GM19467 (cell line): ENCODE results near the gene TP53INP2.
"Not testable (repeated sequence)": the region's sequence is repeated elsewhere in the genome, so short reads cannot be mapped to it uniquely, and the experiment has no call there.

Experiments used
- ATAC-seq: cut with Tn5 transposase; IDR thresholded peaks from one replicate; pipeline ENCODE4 v1.9.1; 2021; ENCODE audit warnings: mild to moderate bottlenecking, moderate library complexity; ENCODE audit not compliant: unreplicated experiment

The TP53INP2 gene

GRCh38 chr20:34705397-34706301 is 1.5 kb downstream of the TP53INP2 start:
- no peak for ATAC-seq

DNA sequence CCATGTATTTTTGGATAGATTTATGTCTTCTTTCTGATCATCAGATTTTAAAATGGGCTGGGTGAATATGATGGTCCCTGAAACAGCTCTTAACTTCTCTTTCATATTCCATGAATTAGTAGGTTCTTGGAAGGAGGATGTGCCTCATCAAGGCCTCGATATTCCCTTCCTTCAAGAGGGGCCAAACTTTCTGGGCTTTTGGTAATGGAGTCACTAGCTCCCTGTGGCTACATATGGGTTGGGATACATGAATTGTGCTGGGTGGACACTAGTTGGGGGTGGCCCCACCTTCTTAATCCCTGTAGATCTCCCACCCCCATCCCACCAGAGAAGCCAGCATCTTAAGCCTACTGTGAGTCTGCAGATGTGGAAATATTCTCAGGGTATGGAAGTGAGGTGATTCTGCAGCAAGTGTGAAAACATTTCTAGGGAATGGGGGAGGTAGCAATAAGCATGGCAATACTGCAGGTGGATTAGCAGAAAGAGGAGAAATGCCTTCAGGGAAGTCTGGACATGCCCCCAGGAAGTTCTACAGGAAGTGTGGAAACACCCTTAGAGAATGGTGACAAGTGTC is 2.2 kb downstream of the TP53INP2 start:
- ATAC-seq, result no peak

DNA sequence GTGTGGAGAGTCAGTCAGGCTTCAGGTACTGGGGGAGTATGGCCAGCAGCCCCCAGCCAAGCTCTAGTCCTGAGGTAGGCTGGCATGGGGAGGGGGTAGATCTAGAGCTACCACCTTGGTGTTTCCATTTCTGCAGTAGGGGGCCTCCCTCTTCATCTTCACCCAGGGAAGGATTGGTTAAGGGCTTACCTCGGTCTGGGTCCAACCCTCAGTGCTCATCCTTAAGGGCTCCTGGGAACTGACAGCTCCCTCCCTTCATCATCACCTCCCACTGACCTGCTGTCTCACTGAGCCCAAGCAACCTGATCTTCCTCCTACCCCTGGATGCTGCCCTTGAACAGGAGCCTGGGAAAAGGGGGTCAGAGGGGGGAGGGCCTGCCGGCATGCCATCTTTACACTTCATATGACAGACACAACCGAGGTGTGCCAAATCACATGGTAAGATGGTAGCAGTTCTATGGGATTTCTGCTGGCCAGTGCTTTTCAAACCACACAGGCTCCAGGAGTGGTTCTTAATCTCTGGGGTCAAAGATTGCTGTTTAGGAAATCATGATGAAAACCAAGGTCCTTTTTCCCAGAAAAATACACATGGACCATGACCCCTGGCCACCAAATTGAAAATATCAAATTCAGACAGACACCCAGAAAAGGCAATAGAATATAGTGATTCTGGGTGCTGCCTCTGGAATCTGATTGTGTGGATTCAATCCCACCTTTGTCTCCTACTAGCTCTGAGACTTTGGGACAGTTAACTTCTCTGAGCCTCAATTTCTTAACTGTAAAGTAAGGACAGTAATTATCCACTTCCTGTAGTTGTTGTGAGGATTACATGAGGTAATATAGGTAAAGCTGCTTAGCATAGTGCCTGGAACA is 3.0 kb downstream of the TP53INP2 start:
- no peak for ATAC-seq

DNA sequence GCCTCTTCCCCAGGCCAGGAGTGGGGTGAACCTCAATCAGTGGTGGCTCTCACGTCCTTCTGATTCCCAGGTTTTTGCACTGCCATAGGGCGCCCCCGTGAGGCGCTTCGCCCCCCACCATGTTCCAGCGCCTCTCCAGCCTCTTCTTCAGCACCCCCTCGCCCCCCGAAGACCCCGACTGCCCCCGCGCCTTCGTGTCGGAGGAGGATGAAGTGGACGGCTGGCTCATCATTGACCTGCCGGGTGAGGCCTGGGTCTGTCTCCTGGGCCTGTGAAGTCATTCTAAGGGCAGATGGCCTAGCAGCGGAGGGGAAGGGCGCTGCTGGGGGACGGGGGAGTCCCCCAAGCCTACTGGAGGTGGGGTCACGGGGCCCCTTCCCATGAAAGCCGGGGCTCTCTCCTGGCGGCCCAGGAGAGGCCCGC is 4.5 kb downstream of the TP53INP2 start:
- peak; percentile 4 for ATAC-seq

- ATAC-seq, result peak; percentile 40
Measured at GRCh38 chr20:34709044-34709830, 5.1 kb downstream of the TP53INP2 start.

DNA sequence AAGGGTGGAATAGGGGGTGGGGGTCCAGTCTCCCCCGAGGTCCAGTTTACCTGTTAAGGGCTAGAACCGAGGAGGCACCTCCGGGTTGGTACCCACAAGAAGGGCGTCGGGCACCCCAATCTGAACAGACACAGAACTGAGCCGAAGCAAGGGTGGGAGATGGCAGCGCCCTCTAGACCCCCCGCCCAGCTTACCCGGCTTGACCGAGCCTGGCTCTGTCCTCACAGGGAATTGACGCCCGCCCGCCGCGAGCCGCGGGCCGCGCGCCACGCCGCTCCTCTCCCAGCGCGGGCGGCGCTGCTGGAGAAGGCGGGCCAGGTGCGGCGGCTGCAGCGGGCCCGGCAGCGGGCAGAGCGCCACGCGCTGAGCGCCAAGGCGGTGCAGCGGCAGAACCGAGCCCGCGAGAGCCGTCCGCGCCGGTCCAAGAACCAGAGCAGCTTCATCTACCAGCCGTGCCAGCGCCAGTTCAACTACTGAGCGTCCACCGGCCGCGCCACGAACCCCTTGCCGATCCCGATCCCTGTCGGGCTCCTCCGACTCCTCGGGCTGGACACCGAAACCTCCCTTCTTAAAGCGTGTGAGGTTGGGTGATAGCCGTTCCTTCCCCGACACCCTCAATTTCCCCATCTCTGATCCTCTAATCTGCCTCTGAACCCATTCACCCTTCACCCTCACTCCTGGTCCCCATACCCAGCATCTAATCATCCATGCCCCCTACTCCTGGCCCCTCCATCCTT is 5.9 kb downstream of the TP53INP2 start:
- peak; percentile 23 for ATAC-seq

DNA sequence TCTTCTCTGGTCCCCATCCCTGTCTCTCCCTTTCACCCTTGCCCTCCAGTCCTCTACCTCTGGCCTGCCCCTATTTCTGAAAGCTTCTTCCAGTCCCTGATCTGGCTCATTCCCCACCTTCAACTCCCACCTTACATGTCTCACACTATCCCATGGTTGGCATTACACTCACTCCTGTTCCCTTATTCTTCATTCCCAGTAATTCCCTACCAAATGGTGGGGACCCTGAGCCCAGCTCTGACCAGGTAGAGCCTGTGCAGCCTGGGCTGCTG is 6.4 kb downstream of the TP53INP2 start:
- no peak for ATAC-seq

- ATAC-seq, result no peak
Measured at GRCh38 chr20:34710861-34711574, 6.9 kb downstream of the TP53INP2 start.

DNA sequence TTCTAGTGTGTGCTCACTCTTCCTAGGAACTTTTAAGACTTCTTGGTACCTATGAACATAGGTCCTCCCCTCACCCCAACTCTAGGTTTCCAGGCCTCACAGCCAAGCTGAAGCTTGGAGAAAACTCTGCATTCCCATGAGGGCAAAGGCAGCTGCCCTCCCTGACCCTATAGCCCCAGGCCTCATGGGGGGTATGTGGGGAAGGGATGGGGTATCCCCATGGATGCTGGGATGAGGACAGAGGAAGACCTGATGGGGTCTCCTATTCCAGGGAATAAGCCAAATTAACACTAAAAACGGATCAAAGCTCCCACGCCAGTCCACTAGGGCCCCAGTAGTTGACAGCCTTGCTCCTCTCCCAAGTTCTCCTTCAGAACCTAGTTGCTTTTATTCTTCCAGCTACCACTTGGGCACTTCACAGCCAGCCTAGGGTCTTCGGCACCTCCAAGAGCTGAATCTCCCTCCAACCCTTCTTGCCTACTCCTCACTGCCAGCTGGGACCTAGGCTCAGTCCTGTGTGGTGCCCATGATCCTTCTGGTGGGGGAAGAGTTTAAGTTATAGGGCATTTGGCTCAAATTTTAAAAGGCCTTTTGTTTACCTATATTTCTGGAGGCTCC is 7.8 kb downstream of the TP53INP2 start:
- no peak for ATAC-seq

DNA sequence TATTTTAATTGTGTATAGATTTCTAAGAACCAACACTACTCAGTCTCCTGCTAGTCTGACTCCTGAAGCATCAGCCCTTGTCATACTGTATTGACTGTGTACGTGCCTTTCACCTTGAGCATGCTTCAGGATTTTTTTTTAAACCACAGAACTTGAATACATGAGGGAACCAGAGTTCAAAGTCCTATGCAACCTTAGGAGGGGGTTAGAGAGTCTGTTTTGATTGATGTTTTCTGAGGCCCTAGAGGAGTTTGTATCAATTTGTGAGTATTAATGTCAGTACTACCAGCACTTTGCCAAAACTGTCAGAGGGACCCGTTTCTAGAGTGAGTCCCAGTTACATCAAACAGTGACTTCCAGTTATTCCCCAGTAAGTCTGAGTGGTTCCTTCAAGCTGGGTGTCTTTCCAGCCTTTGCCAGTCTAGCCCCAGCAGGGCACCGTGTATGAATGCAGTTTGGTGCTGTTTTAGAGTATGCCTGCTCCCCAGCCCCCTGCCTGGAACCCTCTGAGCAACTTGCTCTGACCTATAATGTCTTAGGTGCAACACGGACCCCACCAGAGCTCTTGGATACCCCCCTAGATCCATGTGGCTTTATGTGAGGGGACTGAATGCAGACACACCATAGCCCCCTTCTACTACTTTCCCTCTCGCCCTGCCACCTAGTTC is 8.5 kb downstream of the TP53INP2 start:
- no peak for ATAC-seq

GRCh38 chr20:34713194-34713943 is 9.2 kb downstream of the TP53INP2 start:
- ATAC-seq, result no peak

- ATAC-seq, result not testable (repeated sequence)
Measured at GRCh38 chr20:34713944-34714515, 9.9 kb downstream of the TP53INP2 start.

- no peak for ATAC-seq
Measured at GRCh38 chr20:34715384-34715783, 11.2 kb downstream of the TP53INP2 start.

DNA sequence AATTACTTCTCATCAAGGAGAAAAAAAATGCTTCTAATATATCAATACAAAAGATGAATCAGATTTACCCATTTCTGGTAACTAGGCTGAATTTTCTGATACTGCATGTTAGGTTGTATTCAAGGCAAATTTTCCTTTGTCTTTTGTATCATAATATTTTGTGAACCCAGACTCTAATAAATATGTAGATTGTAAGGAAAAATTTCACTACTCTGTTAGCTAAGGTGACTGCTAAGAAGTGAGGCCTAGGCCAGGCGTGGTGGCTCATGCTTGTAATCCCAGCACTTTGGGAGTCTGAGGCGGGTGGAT is 12.7 kb downstream of the TP53INP2 start:
- ATAC-seq, result no peak

DNA sequence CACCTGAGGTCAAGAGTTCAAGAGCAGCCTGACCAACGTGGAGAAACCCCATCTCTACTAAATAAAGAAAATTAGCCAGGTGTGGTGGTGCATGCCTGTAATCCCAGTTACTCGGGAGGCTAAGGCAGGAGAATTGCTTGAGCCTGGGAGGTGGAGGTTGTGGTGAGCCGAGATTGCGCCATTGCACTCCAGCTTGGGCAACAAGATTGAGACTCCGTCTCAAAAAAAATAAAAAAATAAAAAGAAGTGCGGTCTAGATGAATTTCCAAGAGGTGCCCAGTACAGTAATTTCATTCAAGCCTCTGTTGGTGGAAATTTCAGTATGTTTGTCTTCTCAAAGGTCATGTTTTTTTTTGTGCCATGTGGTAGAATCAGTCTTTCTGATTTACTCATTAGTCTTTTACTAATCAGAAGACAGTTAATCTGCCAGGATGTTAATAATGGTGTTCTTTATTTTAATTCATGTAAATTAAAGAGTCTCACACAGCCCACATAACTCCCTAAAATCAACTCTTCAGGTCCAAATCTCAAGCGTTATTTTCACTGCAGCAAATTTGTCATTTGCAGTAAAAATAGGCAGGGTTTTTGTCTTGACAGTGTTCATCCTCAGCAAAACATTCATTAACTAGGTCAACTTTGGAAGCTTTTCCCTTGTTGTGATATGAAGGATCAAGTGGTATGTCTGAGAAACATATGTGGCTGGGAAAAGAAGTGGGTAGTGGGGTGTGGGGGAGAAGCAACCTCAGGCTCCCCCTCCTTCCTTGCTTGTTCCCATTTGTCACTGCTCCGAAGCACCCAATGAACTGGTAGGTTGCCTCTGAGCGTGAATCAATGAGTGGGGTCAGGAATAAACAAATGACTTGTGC is 13.3 kb downstream of the TP53INP2 start:
- no peak for ATAC-seq

GRCh38 chr20:34719242-34720017 is 15.3 kb downstream of the TP53INP2 start:
- peak; percentile 78 for ATAC-seq
